ENCODE data around the gene ECT2.
"Not testable (repeated sequence)": the region's sequence is repeated elsewhere in the genome, so short reads cannot be mapped to it uniquely, and the experiment has no call there.

Gene ECT2, protein sequence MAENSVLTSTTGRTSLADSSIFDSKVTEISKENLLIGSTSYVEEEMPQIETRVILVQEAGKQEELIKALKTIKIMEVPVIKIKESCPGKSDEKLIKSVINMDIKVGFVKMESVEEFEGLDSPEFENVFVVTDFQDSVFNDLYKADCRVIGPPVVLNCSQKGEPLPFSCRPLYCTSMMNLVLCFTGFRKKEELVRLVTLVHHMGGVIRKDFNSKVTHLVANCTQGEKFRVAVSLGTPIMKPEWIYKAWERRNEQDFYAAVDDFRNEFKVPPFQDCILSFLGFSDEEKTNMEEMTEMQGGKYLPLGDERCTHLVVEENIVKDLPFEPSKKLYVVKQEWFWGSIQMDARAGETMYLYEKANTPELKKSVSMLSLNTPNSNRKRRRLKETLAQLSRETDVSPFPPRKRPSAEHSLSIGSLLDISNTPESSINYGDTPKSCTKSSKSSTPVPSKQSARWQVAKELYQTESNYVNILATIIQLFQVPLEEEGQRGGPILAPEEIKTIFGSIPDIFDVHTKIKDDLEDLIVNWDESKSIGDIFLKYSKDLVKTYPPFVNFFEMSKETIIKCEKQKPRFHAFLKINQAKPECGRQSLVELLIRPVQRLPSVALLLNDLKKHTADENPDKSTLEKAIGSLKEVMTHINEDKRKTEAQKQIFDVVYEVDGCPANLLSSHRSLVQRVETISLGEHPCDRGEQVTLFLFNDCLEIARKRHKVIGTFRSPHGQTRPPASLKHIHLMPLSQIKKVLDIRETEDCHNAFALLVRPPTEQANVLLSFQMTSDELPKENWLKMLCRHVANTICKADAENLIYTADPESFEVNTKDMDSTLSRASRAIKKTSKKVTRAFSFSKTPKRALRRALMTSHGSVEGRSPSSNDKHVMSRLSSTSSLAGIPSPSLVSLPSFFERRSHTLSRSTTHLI

DNA sequence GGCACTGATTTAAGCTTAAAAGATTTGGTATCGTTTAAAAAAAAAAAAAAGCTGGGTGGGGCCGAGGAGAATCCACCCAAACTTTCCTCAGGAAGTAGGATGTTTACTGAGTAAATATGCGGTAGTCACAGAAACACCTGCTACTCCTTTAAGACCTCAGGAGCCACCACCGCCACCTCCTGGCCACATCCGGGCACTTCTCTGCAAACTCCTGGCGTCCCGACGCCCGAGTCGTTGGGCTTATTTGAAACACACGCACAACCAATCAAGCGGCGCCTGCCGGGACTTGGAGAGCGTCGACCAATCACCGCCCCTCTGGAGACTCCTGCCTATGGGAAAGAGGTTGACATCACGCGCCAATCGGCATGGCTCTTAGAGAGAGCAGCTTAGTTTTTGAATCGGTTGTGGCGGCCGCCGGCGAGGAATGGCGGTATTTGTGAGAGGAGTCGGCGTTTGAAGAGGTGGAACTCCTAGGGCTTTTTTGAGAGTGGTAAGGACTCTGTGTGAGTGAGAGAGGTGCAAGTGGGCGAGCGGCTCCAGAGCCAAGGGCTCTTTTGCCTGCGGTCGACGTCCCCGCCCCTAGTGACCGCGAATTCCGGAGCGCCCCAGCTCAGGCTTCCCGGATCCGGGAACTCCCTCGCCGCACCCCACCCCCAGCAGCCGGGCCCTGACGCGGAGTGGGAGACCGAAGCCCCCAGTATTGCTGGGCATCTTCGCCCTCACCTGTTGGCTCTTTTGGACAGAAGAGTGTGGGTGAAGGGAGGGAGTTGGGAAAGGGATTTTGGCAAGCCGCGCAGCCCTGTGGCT lies at the start of gene ECT2:
ECT2 (plus strand) TSS at position 359 of the 807 bp plus-strand sequence. CDS start 3,805 bp downstream, outside the sequence.
- H3K27ac Mint-ChIP-seq, result peak within 1 kb of the TSS; percentile 79
- H3K36me3 Mint-ChIP-seq, result no peaks in the 10 kb centered on the region
- H3K27me3 Mint-ChIP-seq, result no peaks in the 10 kb centered on the region
- peak; percentile 87 to 94 for DNase-seq (ENCODE audit: low spot score in 2 of 2)
- ATAC-seq (ENCODE audit: low read depth), result peak; percentile 96
- H3K4me1 Mint-ChIP-seq, result peaks cover 5% of the 10 kb centered on the region
- no peaks in the 10 kb centered on the region for H3K9me3 Mint-ChIP-seq
- peak within 1 kb of the TSS; percentile 88 for H3K4me3 Mint-ChIP-seq

DNA sequence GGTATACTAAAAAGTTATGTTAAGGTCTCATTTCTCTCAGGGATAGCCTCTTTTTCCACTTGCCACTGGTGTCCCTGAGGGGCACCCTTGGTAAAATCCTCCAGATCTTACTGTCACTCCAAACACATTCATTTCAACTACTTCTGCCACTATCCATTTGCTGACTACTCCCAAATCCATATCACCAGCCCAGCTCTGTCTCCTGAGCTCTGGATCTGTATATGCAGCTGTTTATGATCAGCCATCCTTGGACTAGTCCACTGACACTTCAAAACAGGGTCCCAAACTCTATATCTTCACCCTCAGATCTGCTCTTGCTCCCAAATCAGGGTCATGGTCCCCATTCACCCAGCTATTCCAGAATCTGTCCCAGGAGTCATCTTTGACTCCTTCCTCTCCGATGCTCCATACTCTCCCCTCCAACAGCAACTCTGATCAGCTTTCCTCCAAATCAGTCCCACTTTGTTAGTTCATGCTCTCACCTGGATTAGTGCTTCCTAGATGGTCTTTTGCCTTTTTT lies 49.5 kb upstream of the ECT2 start:
- H3K4me3 Mint-ChIP-seq, result no peak overlapping the region
- ATAC-seq (ENCODE audit: low read depth) (no peak), DNase-seq (ENCODE audit: low spot score in 2 of 2) (no peak)
- H3K27ac Mint-ChIP-seq, result no peak overlapping the region
- peaks cover 5% of the 10 kb centered on the region for H3K36me3 Mint-ChIP-seq
- H3K27me3 Mint-ChIP-seq, result no peaks in the 10 kb centered on the region
- peaks cover 30% of the 10 kb centered on the region for H3K4me1 Mint-ChIP-seq
- H3K9me3 Mint-ChIP-seq, result no peaks in the 10 kb centered on the region

DNA sequence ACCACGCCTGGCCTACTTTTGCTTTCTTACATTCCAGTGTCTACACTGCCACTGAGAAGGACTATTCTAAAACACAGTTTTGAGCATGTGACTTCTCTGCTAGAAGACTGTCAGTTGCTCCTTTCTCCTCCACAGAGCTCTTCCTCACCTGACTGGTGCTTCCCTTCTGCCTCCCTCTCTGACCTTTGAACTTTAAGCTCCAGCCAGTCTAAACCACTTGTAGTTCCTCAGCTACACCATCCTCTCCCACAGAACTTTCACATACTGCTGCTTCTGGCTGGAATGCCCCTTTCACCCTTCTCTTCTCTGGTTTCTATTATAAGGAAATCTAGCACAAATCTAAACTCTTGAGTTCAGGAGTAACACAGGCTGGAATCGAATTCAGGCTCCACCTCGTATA lies 48.8 kb upstream of the ECT2 start:
- DNase-seq (ENCODE audit: low spot score in 2 of 2) (no peak), ATAC-seq (ENCODE audit: low read depth) (no peak)
- peaks cover 5% of the 10 kb centered on the region for H3K36me3 Mint-ChIP-seq
- H3K4me3 Mint-ChIP-seq, result no peak overlapping the region
- no peaks in the 10 kb centered on the region for H3K9me3 Mint-ChIP-seq
- no peak overlapping the region for H3K27ac Mint-ChIP-seq
- peaks cover 27% of the 10 kb centered on the region for H3K4me1 Mint-ChIP-seq
- H3K27me3 Mint-ChIP-seq, result no peaks in the 10 kb centered on the region

DNA sequence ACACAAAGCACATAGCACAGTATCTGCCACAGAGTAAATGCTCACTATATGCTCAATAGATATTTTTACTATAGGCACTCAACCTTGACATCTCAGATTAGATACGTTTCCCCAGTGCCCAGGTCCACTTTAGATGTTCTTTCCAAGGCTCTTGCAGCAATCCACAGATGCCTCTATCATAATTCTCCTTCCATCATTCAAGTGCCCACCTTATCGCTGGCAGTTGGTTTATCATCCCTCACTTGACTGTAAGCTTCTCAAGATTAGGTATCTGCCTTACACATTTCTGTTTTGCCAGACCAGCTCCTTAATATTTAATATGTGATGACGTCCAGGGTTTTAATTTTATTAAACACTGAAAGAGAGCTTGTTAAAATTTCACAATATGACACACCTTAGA lies 48.3 kb upstream of the ECT2 start:
- ATAC-seq (ENCODE audit: low read depth) (no peak), DNase-seq (ENCODE audit: low spot score in 2 of 2) (no peak)
- H3K36me3 Mint-ChIP-seq, result peaks cover 5% of the 10 kb centered on the region
- no peaks in the 10 kb centered on the region for H3K27me3 Mint-ChIP-seq
- H3K4me3 Mint-ChIP-seq, result no peak overlapping the region
- peaks cover 30% of the 10 kb centered on the region for H3K4me1 Mint-ChIP-seq
- no peak overlapping the region for H3K27ac Mint-ChIP-seq
- no peaks in the 10 kb centered on the region for H3K9me3 Mint-ChIP-seq

DNA sequence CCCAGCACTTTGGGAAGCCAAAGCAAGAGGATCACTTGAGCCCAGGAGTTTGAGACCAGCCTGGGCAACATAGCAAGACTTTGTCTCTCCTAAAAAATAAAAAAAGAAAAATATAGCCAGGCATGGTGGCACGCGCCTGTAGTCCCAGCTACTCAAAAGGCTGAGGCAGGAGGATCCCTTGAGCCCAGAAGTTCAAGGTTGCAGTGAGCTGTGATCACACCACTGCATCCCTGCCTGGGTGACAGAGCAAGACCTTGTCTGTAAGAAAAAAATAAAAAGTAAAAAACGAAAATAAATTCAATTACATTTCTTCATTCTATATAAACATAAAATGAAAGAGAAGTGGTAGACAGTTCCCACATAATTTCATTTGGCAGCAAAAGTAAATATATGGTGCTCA lies 47.8 kb upstream of the ECT2 start:
- H3K27ac Mint-ChIP-seq; H3K27me3 Mint-ChIP-seq; DNase-seq (ENCODE audit: low spot score in 2 of 2); H3K9me3 Mint-ChIP-seq; ATAC-seq (ENCODE audit: low read depth); H3K4me3 Mint-ChIP-seq; H3K36me3 Mint-ChIP-seq: not testable (repeated sequence)
- peaks cover 30% of the 10 kb centered on the region for H3K4me1 Mint-ChIP-seq

DNA sequence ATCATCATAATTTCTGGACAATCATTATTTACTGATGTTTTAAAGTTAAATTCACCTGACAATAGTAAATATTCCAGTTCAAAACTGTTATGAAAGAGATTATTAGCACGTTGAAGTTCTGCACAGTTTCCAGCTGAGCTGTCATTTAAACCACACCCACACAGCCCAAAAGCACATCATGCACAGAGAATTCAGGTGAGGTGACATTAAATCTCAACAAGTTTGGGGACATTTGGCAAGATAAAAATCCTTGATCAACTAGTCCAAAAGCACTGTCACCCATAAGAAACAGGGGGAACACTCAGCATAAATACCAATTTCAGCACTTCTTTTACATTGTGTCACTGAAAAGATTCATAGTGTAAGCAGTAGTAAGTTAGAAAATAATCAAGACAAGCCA lies 46.5 kb upstream of the ECT2 start:
- no peak for ATAC-seq (ENCODE audit: low read depth)
- H3K27ac Mint-ChIP-seq, result peak overlapping the region; percentile 73
- H3K9me3 Mint-ChIP-seq, result no peaks in the 10 kb centered on the region
- H3K36me3 Mint-ChIP-seq, result peaks cover 5% of the 10 kb centered on the region
- H3K4me1 Mint-ChIP-seq, result peaks cover 31% of the 10 kb centered on the region
- no peaks in the 10 kb centered on the region for H3K27me3 Mint-ChIP-seq
- H3K4me3 Mint-ChIP-seq, result no peak overlapping the region
- no peak for DNase-seq (ENCODE audit: low spot score in 2 of 2)

DNA sequence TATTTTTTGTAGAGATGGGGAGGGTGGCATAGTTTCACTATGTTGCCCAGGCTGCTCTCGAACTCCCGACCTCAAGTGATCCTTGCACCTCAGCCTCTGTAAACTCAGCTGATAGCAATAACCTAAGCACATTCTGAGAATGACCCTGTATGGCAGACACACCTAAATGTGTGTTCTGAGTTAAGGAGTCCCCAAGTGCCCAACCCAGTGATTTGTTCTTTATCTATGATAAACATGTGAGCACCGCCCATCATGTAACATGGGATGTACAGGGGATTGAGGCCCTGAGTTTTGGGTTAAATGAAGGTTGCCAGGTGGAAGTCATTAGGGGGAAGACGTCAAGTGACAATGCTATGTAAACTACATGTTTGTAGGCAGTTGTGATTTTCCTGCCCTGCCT lies 45.4 kb upstream of the ECT2 start:
- Mint-ChIP-seq H3K27ac (peak overlapping the region; percentile 75), H3K4me1 (peaks cover 38% of the 10 kb centered on the region), H3K9me3 (no peaks in the 10 kb centered on the region), H3K4me3 (no peak overlapping the region), H3K27me3 (no peaks in the 10 kb centered on the region), H3K36me3 (peaks cover 5% of the 10 kb centered on the region)
- DNase-seq (ENCODE audit: low spot score in 2 of 2) (no peak), ATAC-seq (ENCODE audit: low read depth) (no peak)

DNA sequence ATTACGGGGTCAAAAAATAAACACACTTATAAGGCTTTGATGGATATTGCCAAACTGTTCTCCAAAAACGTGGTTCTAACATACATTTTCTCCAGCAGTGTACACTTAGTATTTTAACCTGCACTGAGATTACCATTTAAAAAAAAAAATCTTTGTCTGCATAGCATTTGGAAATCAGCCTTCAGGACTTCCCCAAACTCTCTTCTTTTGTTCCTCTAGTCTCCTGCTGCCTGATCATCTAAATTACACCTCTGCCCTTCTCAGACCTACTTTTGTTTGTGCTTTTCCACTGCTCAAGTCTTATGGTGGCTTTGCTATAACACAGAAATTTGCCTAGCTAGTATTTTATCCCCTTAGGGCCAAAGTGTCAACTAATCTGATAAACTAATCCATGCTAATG lies 43.5 kb upstream of the ECT2 start:
- no peak overlapping the region for H3K27ac Mint-ChIP-seq
- no peak for ATAC-seq (ENCODE audit: low read depth)
- no peak for DNase-seq (ENCODE audit: low spot score in 2 of 2)
- H3K27me3 Mint-ChIP-seq, result no peaks in the 10 kb centered on the region
- H3K4me3 Mint-ChIP-seq, result no peak overlapping the region
- no peaks in the 10 kb centered on the region for H3K36me3 Mint-ChIP-seq
- H3K9me3 Mint-ChIP-seq, result no peaks in the 10 kb centered on the region
- peaks cover 32% of the 10 kb centered on the region for H3K4me1 Mint-ChIP-seq

DNA sequence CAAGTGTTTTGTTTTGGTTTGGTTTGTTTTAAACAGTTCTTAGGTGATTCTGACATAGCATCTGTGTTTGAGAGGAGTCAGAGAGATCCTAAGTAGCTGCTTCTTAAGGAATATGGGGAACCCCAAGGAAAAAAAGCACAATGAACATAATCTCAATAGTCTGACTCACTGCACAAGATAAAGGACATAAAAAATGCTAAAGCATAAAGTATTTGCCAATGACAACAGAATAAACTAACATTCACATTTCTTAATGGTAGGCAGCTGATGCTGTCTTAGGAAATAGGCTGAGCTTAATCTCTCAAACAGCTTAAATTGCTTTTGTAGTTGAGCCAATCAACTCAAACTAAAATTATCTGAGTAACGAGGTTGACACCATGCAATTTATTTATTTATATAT lies 42.6 kb upstream of the ECT2 start:
- peaks cover 32% of the 10 kb centered on the region for H3K4me1 Mint-ChIP-seq
- no peaks in the 10 kb centered on the region for H3K27me3 Mint-ChIP-seq

DNA sequence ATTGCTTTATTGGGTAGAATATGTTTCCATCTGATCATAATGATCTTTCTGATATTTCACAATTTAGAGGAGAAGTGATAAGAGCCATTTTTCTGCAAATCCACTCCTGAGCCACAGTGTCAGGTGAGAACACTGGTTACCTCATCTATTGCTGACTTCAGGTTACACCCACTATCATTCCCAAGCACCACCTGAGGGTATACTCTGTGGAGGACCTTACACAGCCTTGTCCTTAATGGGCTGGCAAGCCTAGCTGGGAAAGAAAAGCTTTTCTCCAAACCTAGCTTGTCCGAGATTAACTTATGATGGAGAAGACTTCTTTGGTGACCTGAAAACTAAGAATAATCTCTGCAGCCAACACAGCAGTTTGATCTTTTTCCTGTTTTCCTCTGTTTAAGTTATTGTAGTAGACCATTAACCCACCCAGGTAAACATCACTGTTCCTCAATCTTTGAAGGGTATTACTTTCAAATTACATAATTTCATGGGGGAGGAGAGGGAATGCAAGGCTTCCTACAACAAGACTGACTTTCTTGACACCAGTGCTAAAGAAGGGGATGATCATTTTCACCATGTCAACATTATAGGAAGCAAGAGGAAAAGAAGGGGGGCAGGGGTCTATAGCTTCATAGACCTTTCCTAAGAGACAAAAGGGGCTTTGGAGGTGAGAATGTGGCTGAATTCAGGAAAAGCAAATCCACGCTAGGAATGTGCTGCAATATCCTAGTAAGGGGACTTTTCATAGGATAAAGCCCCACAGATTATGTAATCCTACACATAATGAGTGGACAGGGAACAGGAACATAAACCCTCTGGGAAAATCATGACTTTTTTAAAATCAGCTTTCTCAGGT lies 41.4 kb upstream of the ECT2 start:
- no peaks in the 10 kb centered on the region for H3K27me3 Mint-ChIP-seq
- no peaks in the 10 kb centered on the region for H3K36me3 Mint-ChIP-seq
- DNase-seq (ENCODE audit: low spot score in 2 of 2), result no peak
- peak overlapping the region; percentile 82 for H3K27ac Mint-ChIP-seq
- peak overlapping the region; percentile 61 for H3K4me3 Mint-ChIP-seq
- H3K9me3 Mint-ChIP-seq, result no peaks in the 10 kb centered on the region
- no peak for ATAC-seq (ENCODE audit: low read depth)
- peaks cover 29% of the 10 kb centered on the region for H3K4me1 Mint-ChIP-seq

More for the DNA sequence above, 42.6 kb upstream of the ECT2 start:
- Mint-ChIP-seq H3K27ac (no peak overlapping the region), H3K36me3 (no peaks in the 10 kb centered on the region), H3K9me3 (no peaks in the 10 kb centered on the region), H3K4me3 (no peak overlapping the region)
- ATAC-seq (ENCODE audit: low read depth) (no peak), DNase-seq (ENCODE audit: low spot score in 2 of 2) (no peak)

DNA sequence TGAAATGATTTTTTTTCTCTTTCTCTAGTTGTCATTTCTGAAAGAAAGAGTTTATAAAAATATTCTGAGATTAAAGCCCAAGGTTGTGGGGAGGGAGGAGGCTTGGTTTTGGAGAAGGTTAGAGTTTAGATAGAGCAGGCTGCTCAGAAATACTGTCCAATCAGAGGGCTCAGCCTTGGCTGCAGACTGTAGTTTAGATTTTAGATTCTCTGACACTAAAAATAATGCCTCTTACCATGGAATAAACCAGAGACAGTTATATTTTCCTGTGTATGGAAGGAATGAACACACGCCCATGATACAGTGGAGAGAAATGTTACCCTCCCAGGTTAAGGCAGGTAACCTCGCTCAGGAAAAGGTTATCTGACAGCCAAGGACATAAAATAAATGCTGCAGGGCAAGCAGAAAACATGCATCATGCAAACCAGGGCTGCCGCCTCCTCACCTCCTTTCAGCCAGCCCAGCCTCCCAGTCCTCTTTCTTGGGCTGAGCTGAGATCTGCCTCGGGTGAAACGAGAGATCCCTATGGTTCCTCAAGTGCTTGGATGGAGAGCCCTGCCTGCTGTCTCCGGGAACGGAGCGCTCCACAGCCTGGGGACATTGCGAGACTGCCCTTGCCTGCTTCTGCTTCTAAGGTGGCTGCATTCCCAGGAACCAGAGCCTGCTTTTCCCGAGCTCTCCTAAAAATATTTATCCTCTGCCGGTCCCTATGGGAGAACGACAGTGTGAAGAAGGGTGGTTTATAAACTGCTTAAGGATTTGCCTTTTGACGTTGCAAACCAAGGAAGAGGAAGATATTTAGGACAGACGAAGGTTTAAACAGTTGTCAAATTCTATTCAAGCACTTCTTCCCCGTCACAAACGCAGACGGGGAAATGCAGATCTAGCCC lies 40.5 kb upstream of the ECT2 start:
- H3K9me3 Mint-ChIP-seq, result no peaks in the 10 kb centered on the region
- peak; percentile 6 for ATAC-seq (ENCODE audit: low read depth)
- H3K4me1 Mint-ChIP-seq, result peaks cover 27% of the 10 kb centered on the region

More for the DNA sequence above, 40.5 kb upstream of the ECT2 start:
- Mint-ChIP-seq H3K36me3 (no peaks in the 10 kb centered on the region), H3K4me3 (peak overlapping the region; percentile 92), H3K27ac (peak overlapping the region; percentile 82), H3K27me3 (no peaks in the 10 kb centered on the region)
- no peak for DNase-seq (ENCODE audit: low spot score in 2 of 2)

Measured in memory B cell (primary cell).